Activated CD8-positive, alpha-beta T cell treated with anti-CD3 and anti-CD28 coated beads, Interleukin-2, amount 10 ng/mL, durations not matched to agents 7 days and 5 days (primary cell): ENCODE measurements around the gene TOGARAM1. TPM values are rescaled to one million over a fixed set of nuclear protein-coding genes. Genes with fewer than 3 reads are reported as not detected.

Experiments
- ATAC-seq: fragments of 150-1000 bp; cut with Tn5 transposase; one replicate; pipeline ENCODE4 v1.10.0; 2021; ENCODE audit warnings: moderate library complexity
- CTCF ChIA-PET: fragments of 350-600 bp; sonication (Branson Sonifier 250); formaldehyde crosslinking; loops from one replicate; lab custom pipeline; 2021; ENCODE audit warnings: antibody characterized with exemption; lab: Charles Lee
- POLR2A ChIA-PET: fragments of 350-600 bp; sonication (Branson Sonifier 250); formaldehyde crosslinking; loops from one replicate; lab custom pipeline; 2021; ENCODE audit warnings: antibody characterized with exemption; lab: Charles Lee
- DNase-seq: peaks from one replicate; pipeline ENCODE4 v3.0.0-alpha.2; 2020
- H3K27ac Mint-ChIP-seq: one replicate; pipeline ENCODE4 v1.8.0; 2021; ENCODE audit warnings: mild to moderate bottlenecking, mixed read lengths
- H3K27me3 Mint-ChIP-seq: one replicate; pipeline ENCODE4 v1.8.0; 2021; ENCODE audit warnings: low read depth, mixed read lengths
- H3K36me3 Mint-ChIP-seq: one replicate; pipeline ENCODE4 v1.8.0; 2021; ENCODE audit warnings: low read depth, mixed read lengths
- H3K4me1 Mint-ChIP-seq: one replicate; pipeline ENCODE4 v1.8.0; 2021; ENCODE audit warnings: low read depth, mixed read lengths
- H3K4me3 Mint-ChIP-seq: one replicate; pipeline ENCODE4 v1.8.0; 2021; ENCODE audit warnings: mild to moderate bottlenecking, mixed read lengths
- H3K9me3 Mint-ChIP-seq: one replicate; pipeline ENCODE4 v1.8.0; 2022; ENCODE audit warnings: mixed read lengths; ENCODE audit not compliant: insufficient read depth
- total RNA-seq, 2 experiments: library from RNA; stranded (reverse); gene quantifications; one replicate each; pipeline ENCODE4 v1.2.3, GENCODE V29; 2021

The TOGARAM1 gene, protein sequence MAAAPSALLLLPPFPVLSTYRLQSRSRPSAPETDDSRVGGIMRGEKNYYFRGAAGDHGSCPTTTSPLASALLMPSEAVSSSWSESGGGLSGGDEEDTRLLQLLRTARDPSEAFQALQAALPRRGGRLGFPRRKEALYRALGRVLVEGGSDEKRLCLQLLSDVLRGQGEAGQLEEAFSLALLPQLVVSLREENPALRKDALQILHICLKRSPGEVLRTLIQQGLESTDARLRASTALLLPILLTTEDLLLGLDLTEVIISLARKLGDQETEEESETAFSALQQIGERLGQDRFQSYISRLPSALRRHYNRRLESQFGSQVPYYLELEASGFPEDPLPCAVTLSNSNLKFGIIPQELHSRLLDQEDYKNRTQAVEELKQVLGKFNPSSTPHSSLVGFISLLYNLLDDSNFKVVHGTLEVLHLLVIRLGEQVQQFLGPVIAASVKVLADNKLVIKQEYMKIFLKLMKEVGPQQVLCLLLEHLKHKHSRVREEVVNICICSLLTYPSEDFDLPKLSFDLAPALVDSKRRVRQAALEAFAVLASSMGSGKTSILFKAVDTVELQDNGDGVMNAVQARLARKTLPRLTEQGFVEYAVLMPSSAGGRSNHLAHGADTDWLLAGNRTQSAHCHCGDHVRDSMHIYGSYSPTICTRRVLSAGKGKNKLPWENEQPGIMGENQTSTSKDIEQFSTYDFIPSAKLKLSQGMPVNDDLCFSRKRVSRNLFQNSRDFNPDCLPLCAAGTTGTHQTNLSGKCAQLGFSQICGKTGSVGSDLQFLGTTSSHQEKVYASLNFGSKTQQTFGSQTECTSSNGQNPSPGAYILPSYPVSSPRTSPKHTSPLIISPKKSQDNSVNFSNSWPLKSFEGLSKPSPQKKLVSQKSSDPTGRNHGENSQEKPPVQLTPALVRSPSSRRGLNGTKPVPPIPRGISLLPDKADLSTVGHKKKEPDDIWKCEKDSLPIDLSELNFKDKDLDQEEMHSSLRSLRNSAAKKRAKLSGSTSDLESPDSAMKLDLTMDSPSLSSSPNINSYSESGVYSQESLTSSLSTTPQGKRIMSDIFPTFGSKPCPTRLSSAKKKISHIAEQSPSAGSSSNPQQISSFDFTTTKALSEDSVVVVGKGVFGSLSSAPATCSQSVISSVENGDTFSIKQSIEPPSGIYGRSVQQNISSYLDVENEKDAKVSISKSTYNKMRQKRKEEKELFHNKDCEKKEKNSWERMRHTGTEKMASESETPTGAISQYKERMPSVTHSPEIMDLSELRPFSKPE (N-terminal part only)
- 1 to 10 TPM; 8.9 to 9.5 TPM for total RNA-seq

- Mint-ChIP-seq H3K4me1 (peaks cover 54% of the 10 kb centered on the region), H3K36me3 (peaks cover 28% of the 10 kb centered on the region), H3K27ac (no peak within 1 kb of the TSS), H3K9me3 (peaks cover 4% of the 10 kb centered on the region), H3K4me3 (no peak within 1 kb of the TSS), H3K27me3 (no peaks in the 10 kb centered on the region)
- ATAC-seq (peak; percentile 90), DNase-seq (peak; percentile 99)
- POLR2A ChIA-PET, result interaction anchor here (0.5 to 2.9 kb wide), 22 partner anchors 9 to 298 kb away, joined by 3 to 31 read pairs (median 4); partner anchors contain the start of genes FANCM, FKBP3, MIS18BP1 and PRPF39
- CTCF ChIA-PET, result interaction anchor here (1.0 to 2.6 kb wide), 5 partner anchors 40 to 128 kb away, joined by 3 to 10 read pairs (median 3); a partner anchor contains a TSS
Measured at GRCh38 chr14:44961554-44962333, at the start of gene TOGARAM1, which contains the start of gene KLHL28. Gene TOGARAM1, plus strand, starts transcription at chr14:44962190. Its CDS starts 232 bp downstream, at chr14:44962422. Gene KLHL28, minus strand, starts transcription at chr14:44961947. Its CDS starts 16,019 bp downstream, at chr14:44945928.

DNA sequence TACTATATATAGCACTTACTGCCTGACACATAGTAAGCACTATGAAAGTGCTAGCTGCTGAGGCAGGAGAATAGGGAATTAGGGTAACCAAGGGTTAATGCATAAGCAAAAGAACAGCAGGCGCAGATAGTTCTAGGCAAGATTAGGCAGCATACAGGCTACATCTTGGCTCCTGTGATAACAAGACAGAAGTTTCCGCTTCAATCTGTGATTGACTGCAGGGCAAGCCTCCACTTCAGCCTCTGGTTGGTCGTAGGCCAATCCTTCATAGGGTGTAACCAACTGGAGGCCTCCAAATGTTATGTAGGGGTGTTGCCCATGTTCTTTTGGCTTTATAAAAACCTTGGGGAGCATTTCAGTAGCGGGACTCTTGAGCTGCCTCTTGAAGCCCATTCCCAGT is 47.1 kb upstream of the TOGARAM1 start:
- peaks cover 3% of the 10 kb centered on the region for H3K4me1 Mint-ChIP-seq
- peaks cover 20% of the 10 kb centered on the region for H3K27me3 Mint-ChIP-seq

GRCh38 chr14:44928793-44929192 is 33.2 kb upstream of the TOGARAM1 start:
- H3K27ac Mint-ChIP-seq, result no peak overlapping the region
- H3K4me3 Mint-ChIP-seq, result no peak overlapping the region
- H3K4me1 Mint-ChIP-seq, result peaks cover 4% of the 10 kb centered on the region

More for the DNA sequence above, 47.1 kb upstream of the TOGARAM1 start:
- peaks cover 5% of the 10 kb centered on the region for H3K36me3 Mint-ChIP-seq
- CTCF ChIA-PET, result interaction anchor here (1.6 to 2.4 kb wide), 3 partner anchors 18 to 287 kb away, joined by 7 to 10 read pairs (median 7); partner anchors contain the start of genes KLHL28 and TOGARAM1
- H3K27ac Mint-ChIP-seq, result no peak overlapping the region
- no peaks in the 10 kb centered on the region for H3K9me3 Mint-ChIP-seq
- no peak for DNase-seq
- no peak overlapping the region for H3K4me3 Mint-ChIP-seq
- peak; percentile 39 for ATAC-seq
- POLR2A ChIA-PET, result no interaction called here

GRCh38 chr14:44935155-44935554 is 26.8 kb upstream of the TOGARAM1 start:
- ChIA-PET CTCF (no interaction called here), POLR2A (no interaction called here)
- no peak overlapping the region for H3K27ac Mint-ChIP-seq
- H3K27me3 Mint-ChIP-seq, result no peaks in the 10 kb centered on the region
- H3K36me3 Mint-ChIP-seq, result peaks cover 38% of the 10 kb centered on the region
- DNase-seq, result no peak
- ATAC-seq, result no peak
- H3K4me3 Mint-ChIP-seq, result no peak overlapping the region
- H3K9me3 Mint-ChIP-seq, result peaks cover 5% of the 10 kb centered on the region
- peaks cover 4% of the 10 kb centered on the region for H3K4me1 Mint-ChIP-seq

More at GRCh38 chr14:44928793-44929192, 33.2 kb upstream of the TOGARAM1 start:
- H3K9me3 Mint-ChIP-seq, result no peaks in the 10 kb centered on the region
- H3K36me3 Mint-ChIP-seq, result peaks cover 7% of the 10 kb centered on the region
- no peaks in the 10 kb centered on the region for H3K27me3 Mint-ChIP-seq
- ChIA-PET CTCF (no interaction called here), POLR2A (no interaction called here)
- ATAC-seq, result no peak
- DNase-seq, result no peak

- Mint-ChIP-seq H3K9me3 (peaks cover 8% of the 10 kb centered on the region), H3K4me3 (no peak overlapping the region), H3K4me1 (peaks cover 7% of the 10 kb centered on the region), H3K27ac (no peak overlapping the region), H3K27me3 (no peaks in the 10 kb centered on the region), H3K36me3 (peaks cover 58% of the 10 kb centered on the region)
- ATAC-seq (no peak), DNase-seq (no peak)
- ChIA-PET CTCF (no interaction called here), POLR2A (no interaction called here)
Measured at GRCh38 chr14:44937547-44937946, 24.4 kb upstream of the TOGARAM1 start.

- ATAC-seq (no peak), DNase-seq (no peak)
- Mint-ChIP-seq H3K27me3 (no peaks in the 10 kb centered on the region), H3K27ac (no peak overlapping the region), H3K4me3 (no peak overlapping the region), H3K4me1 (peaks cover 7% of the 10 kb centered on the region), H3K9me3 (peaks cover 8% of the 10 kb centered on the region), H3K36me3 (peaks cover 66% of the 10 kb centered on the region)
- ChIA-PET POLR2A (no interaction called here), CTCF (no interaction called here)
Measured at GRCh38 chr14:44940211-44940610, 21.8 kb upstream of the TOGARAM1 start.

GRCh38 chr14:44940944-44941343 is 21.0 kb upstream of the TOGARAM1 start:
- ChIA-PET CTCF (no interaction called here), POLR2A (no interaction called here)
- DNase-seq (no peak), ATAC-seq (no peak)
- Mint-ChIP-seq H3K4me1 (peaks cover 7% of the 10 kb centered on the region), H3K27me3 (no peaks in the 10 kb centered on the region), H3K36me3 (peaks cover 72% of the 10 kb centered on the region), H3K4me3 (no peak overlapping the region), H3K27ac (peak overlapping the region; percentile 14), H3K9me3 (peaks cover 8% of the 10 kb centered on the region)

GRCh38 chr14:44941591-44941990 is 20.4 kb upstream of the TOGARAM1 start:
- CTCF ChIA-PET, result no interaction called here
- POLR2A ChIA-PET, result interaction anchor here (0.6 kb wide), 1 partner anchor 47 kb away, joined by 3 read pairs; no protein-coding TSS in a partner anchor
- H3K4me3 Mint-ChIP-seq, result no peak overlapping the region
- peaks cover 7% of the 10 kb centered on the region for H3K4me1 Mint-ChIP-seq
- peaks cover 67% of the 10 kb centered on the region for H3K36me3 Mint-ChIP-seq
- no peak overlapping the region for H3K27ac Mint-ChIP-seq
- H3K9me3 Mint-ChIP-seq, result peaks cover 8% of the 10 kb centered on the region
- ATAC-seq, result no peak
- no peak for DNase-seq
- no peaks in the 10 kb centered on the region for H3K27me3 Mint-ChIP-seq

DNA sequence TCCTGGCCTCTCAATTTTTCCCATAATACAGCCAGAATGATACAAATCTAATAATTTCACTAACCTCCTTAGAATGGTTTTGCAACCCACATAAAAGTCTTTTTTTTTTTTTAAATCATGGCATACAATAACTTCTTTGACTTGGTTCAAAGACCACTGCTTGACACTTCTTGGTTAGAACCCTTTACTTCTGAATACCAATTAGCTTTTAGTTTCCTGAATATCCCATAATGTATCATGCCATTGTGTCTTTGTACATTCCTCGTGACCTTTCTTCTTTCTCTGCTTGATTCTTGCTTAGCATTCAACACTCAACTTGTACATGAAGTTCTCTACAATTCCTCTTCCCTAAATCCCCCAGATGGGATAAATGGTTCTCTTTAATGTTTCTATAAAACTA is 19.6 kb upstream of the TOGARAM1 start:
- H3K27me3 Mint-ChIP-seq, result no peaks in the 10 kb centered on the region
- ChIA-PET POLR2A (no interaction called here), CTCF (no interaction called here)
- H3K4me1 Mint-ChIP-seq, result peaks cover 7% of the 10 kb centered on the region
- no peak overlapping the region for H3K27ac Mint-ChIP-seq
- peaks cover 69% of the 10 kb centered on the region for H3K36me3 Mint-ChIP-seq
- DNase-seq (no peak), ATAC-seq (no peak)
- peaks cover 8% of the 10 kb centered on the region for H3K9me3 Mint-ChIP-seq
- no peak overlapping the region for H3K4me3 Mint-ChIP-seq

DNA sequence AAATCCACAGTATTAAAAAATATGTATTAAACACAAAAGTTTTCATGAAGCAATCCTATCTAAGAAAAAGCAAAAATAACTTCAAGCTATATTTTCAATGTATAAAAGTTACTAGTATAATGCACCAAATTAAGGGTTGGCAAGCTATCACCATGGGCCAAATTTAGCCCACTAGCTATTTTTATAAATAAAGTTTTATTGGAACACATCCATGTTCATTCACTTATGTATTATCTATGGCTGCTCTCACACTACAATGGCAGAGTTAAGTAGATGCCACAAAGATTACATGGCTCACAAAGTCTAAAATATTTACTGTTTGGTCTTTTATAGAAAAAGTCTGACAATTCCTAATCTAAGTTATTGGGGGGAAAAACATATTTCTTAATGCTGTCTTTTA is 17.9 kb upstream of the TOGARAM1 start:
- no peak for ATAC-seq
- H3K4me3 Mint-ChIP-seq, result no peak overlapping the region
- ChIA-PET POLR2A (no interaction called here), CTCF (interaction anchor here (1.0 kb wide), 1 partner anchor 32 kb away, joined by 3 read pairs; no protein-coding TSS in a partner anchor)
- H3K27ac Mint-ChIP-seq, result no peak overlapping the region
- H3K4me1 Mint-ChIP-seq, result peaks cover 7% of the 10 kb centered on the region
- peaks cover 65% of the 10 kb centered on the region for H3K36me3 Mint-ChIP-seq
- H3K27me3 Mint-ChIP-seq, result no peaks in the 10 kb centered on the region
- no peak for DNase-seq
- H3K9me3 Mint-ChIP-seq, result peaks cover 3% of the 10 kb centered on the region
